GM23338 (cell line): ENCODE data around the gene HS6ST1. TPM values are rescaled to one million over a fixed set of nuclear protein-coding genes. Genes with fewer than 3 reads are reported as not detected.

Source experiments
- ATAC-seq: fragments of 200-7000 bp; cut with Tn5 transposase; 3 replicates; pipeline ENCODE4 v1.9.1; 2020
- DNase-seq: peaks from one replicate; pipeline ENCODE4 v3.0.0-alpha.2; 2015; ENCODE audit warnings: low spot score
- H2AFZ ChIP-seq: fragments of 200-600 bp; sonication (generic); 2 replicates; pipeline ENCODE4 v1.8.0; 2016; ENCODE audit warnings: antibody characterized with exemption, mild to moderate bottlenecking, moderate library complexity
- H3F3A ChIP-seq: fragments of 200-600 bp; sonication (generic); replicated peaks from 2 replicates; pipeline ENCODE4 v1.8.0; 2017; ENCODE audit warnings: antibody characterized with exemption, mixed run types, low read depth
- H3K27ac ChIP-seq: fragments of 200-600 bp; sonication (generic); 2 replicates; pipeline ENCODE4 v1.6.1; 2016; ENCODE audit warnings: low read depth
- H3K27me3 ChIP-seq: fragments of 200-600 bp; sonication (generic); 2 replicates; pipeline ENCODE4 v1.8.0; 2016; ENCODE audit warnings: mild to moderate bottlenecking, mixed run types, moderate library complexity; ENCODE audit not compliant: insufficient read depth
- H3K36me3 ChIP-seq: fragments of 200-600 bp; sonication (generic); 2 replicates; pipeline ENCODE4 v1.8.0; 2016; ENCODE audit warnings: mild to moderate bottlenecking; ENCODE audit not compliant: insufficient read depth
- H3K4me1 ChIP-seq: fragments of 200-600 bp; sonication (generic); 2 replicates; pipeline ENCODE4 v1.8.0; 2016; ENCODE audit warnings: mild to moderate bottlenecking, moderate library complexity; ENCODE audit not compliant: insufficient read depth
- H3K4me2 ChIP-seq: fragments of 200-600 bp; sonication (generic); 2 replicates; pipeline ENCODE4 v1.7.1; 2017; ENCODE audit warnings: mixed run types
- H3K4me3 ChIP-seq: fragments of 200-600 bp; sonication (generic); 2 replicates; pipeline ENCODE4 v1.6.1; 2016; ENCODE audit warnings: mixed run types
- H3K79me2 ChIP-seq: fragments of 200-600 bp; sonication (generic); replicated peaks from 2 replicates; pipeline ENCODE4 v1.8.0; 2017; ENCODE audit warnings: mild to moderate bottlenecking; ENCODE audit not compliant: insufficient read depth
- H3K9me2 ChIP-seq: fragments of 200-600 bp; sonication (generic); 2 replicates; pipeline ENCODE4 v1.8.0; 2017; ENCODE audit not compliant: insufficient read depth
- H4K20me1 ChIP-seq: fragments of 200-600 bp; sonication (generic); replicated peaks from 2 replicates; pipeline ENCODE4 v1.8.0; 2017; ENCODE audit warnings: mild to moderate bottlenecking; ENCODE audit not compliant: insufficient read depth
- H3K27ac Mint-ChIP-seq: 2 replicates; pipeline ENCODE4 v1.8.0; 2020; ENCODE audit warnings: inconsistent platforms, mild to moderate bottlenecking, moderate library complexity, mixed read lengths
- H3K27me3 Mint-ChIP-seq: 3 replicates; pipeline ENCODE4 v1.8.0; 2022; ENCODE audit warnings: low read depth, mild to moderate bottlenecking, moderate library complexity, mixed read lengths, inconsistent platforms; ENCODE audit not compliant: insufficient read depth, poor library complexity
- H3K36me3 Mint-ChIP-seq: 3 replicates; pipeline ENCODE4 v1.8.0; 2021; ENCODE audit warnings: low read depth, mild to moderate bottlenecking, inconsistent platforms, moderate library complexity, mixed read lengths
- H3K4me1 Mint-ChIP-seq: 3 replicates; pipeline ENCODE4 v1.8.0; 2020; ENCODE audit warnings: mild to moderate bottlenecking, inconsistent platforms, mixed read lengths
- H3K4me3 Mint-ChIP-seq: 3 replicates; pipeline ENCODE4 v1.8.0; 2021; ENCODE audit warnings: moderate library complexity, mild to moderate bottlenecking, inconsistent platforms, mixed read lengths
- H3K9me3 Mint-ChIP-seq: 3 replicates; pipeline ENCODE4 v1.8.0; 2020; ENCODE audit warnings: moderate library complexity, mild to moderate bottlenecking, inconsistent platforms, mixed read lengths
- CREB1 ChIP-seq: fragments of 250-450 bp; sonication (Bioruptor Pico); IDR thresholded peaks from 2 replicates; pipeline ENCODE4 v1.5.0; 2020; ENCODE audit warnings: low read depth, mild to moderate bottlenecking, moderate library complexity
- CTCF ChIP-seq, 2 experiments: fragments of 200-600 bp in 1 of 2; sonication (generic) in 1 of 2; conservative IDR thresholded peaks; 2 replicates each; pipeline versions ENCODE4 v1.5.1 to v1.6.1; 2016 to 2017; ENCODE audit warnings: antibody characterized with exemption in 2 of 2, low read depth in 2 of 2, mild to moderate bottlenecking in 2 of 2, moderate library complexity in 1 of 2
- ETS1 ChIP-seq: IDR thresholded peaks from 2 replicates; pipeline ENCODE4 v1.6.1; 2016; ENCODE audit warnings: antibody characterized with exemption
- EZH2 ChIP-seq: fragments of 200-600 bp; sonication (generic); IDR thresholded peaks from one replicate; pipeline ENCODE4 v1.8.0; 2017; ENCODE audit warnings: antibody characterized with exemption, mild to moderate bottlenecking, low read depth; ENCODE audit not compliant: unreplicated experiment
- EZH2phosphoT487 ChIP-seq: fragments of 200-600 bp; sonication (generic); IDR thresholded peaks from one replicate; pipeline ENCODE4 v1.8.1; 2018; ENCODE audit warnings: antibody characterized with exemption; ENCODE audit not compliant: unreplicated experiment
- JUNB ChIP-seq: IDR thresholded peaks from one replicate; pipeline ENCODE4 v1.6.1; 2016; ENCODE audit warnings: antibody characterized with exemption; ENCODE audit not compliant: unreplicated experiment
- NANOG ChIP-seq: IDR thresholded peaks from 2 replicates; pipeline ENCODE4 v1.6.1; 2016; ENCODE audit warnings: antibody characterized with exemption, borderline replicate concordance
- POLR2AphosphoS5 ChIP-seq: IDR thresholded peaks from 2 replicates; pipeline ENCODE4 v1.6.1; 2016; ENCODE audit warnings: antibody characterized with exemption, low read depth
- STAT1 ChIP-seq: IDR thresholded peaks from one replicate; pipeline ENCODE4 v1.6.1; 2016; ENCODE audit warnings: antibody characterized with exemption; ENCODE audit not compliant: unreplicated experiment
- ZNF114 ChIP-seq: fragments of 250-450 bp; sonication (Bioruptor Pico); IDR thresholded peaks from 2 replicates; pipeline ENCODE4 v1.5.0; 2020; ENCODE audit warnings: mild to moderate bottlenecking, moderate library complexity
- ZNF331 ChIP-seq: fragments of 250-450 bp; sonication (Bioruptor Pico); IDR thresholded peaks from 2 replicates; pipeline ENCODE4 v1.5.0; 2020; ENCODE audit warnings: low read depth, mild to moderate bottlenecking, moderate library complexity
- ZNF462 ChIP-seq: fragments of 250-450 bp; sonication (Bioruptor Pico); IDR thresholded peaks from 2 replicates; pipeline ENCODE4 v1.5.0; 2020; ENCODE audit warnings: mild to moderate bottlenecking, moderate library complexity
- polyA plus RNA-seq: library from polyadenylated mRNA; unstranded; fragments of >200 nt; fragmentation: Nextera tagmentation; extraction: Ambion mirVana; gene quantifications from 2 replicates; pipeline ENCODE4 v1.2.1, GENCODE V29; 2016
- total RNA-seq: library from RNA; depleted of rRNA; stranded (reverse); fragments of >200 nt; shearing (Covaris generic); gene quantifications from 2 replicates; pipeline ENCODE4 v1.2.3, GENCODE V29; 2014

The HS6ST1 gene
- total and polyA plus RNA-seq, 2 experiments from 2014 or later, result 21.1 to 106 TPM

GRCh38 chr2:128237081-128237534 lies 81.6 kb downstream of the HS6ST1 start:
- H3K4me1 ChIP-seq, result no peaks in the 10 kb centered on the region
- Mint-ChIP-seq H3K27me3 (peaks cover 15% of the 10 kb centered on the region), H3K36me3 (no peaks in the 10 kb centered on the region), H3K9me3 (no peaks in the 10 kb centered on the region), H3K27ac (no peak overlapping the region), H3K4me3 (no peak overlapping the region), H3K4me1 (peaks cover 2% of the 10 kb centered on the region; the same call in 2 of the 3 replicates)
- H3K9me2 ChIP-seq, result no peaks in the 10 kb centered on the region
- H3K4me2 ChIP-seq, result no peak overlapping the region
- ATAC-seq (no peak), DNase-seq (no peak)
- TF ChIP-seq CTCF (conservative IDR thresholded peaks at IDR 0.05; ENCODE audit: low read depth in 2 of 2) (no peak), NANOG (no peak)
- H3K4me3 ChIP-seq, result no peak overlapping the region
- peaks cover 16% of the 10 kb centered on the region for H3K27me3 ChIP-seq
- H3K36me3 ChIP-seq, result no peaks in the 10 kb centered on the region
- H3K27ac ChIP-seq, result no peak overlapping the region
- no peaks in the 10 kb centered on the region for H3F3A ChIP-seq
- no peaks in the 10 kb centered on the region for H4K20me1 ChIP-seq
- no peaks in the 10 kb centered on the region for H3K79me2 ChIP-seq
- no peak overlapping the region for H2AFZ ChIP-seq

- Mint-ChIP-seq H3K36me3 (no peaks in the 10 kb centered on the region), H3K4me3 (no peak overlapping the region), H3K27me3 (peaks cover 20% of the 10 kb centered on the region), H3K9me3 (no peaks in the 10 kb centered on the region), H3K4me1 (peaks cover 2% of the 10 kb centered on the region; the same call in 2 of the 3 replicates), H3K27ac (no peak overlapping the region)
- H3K27ac ChIP-seq, result no peak overlapping the region
- H3K4me1 ChIP-seq, result no peaks in the 10 kb centered on the region
- peaks cover 21% of the 10 kb centered on the region for H3K27me3 ChIP-seq
- no peak for ATAC-seq
- H3K9me2 ChIP-seq, result no peaks in the 10 kb centered on the region
- no peak for DNase-seq
- no peak overlapping the region for H3K4me3 ChIP-seq
- H3F3A ChIP-seq, result no peaks in the 10 kb centered on the region
- H3K79me2 ChIP-seq, result no peaks in the 10 kb centered on the region
- H3K4me2 ChIP-seq, result no peak overlapping the region
- no peaks in the 10 kb centered on the region for H4K20me1 ChIP-seq
- no peak for TF ChIP-seq STAT1
- TF ChIP-seq ZNF114 (CRISPR knock-in tag), result no peak
- TF ChIP-seq POLR2AphosphoS5, result no peak
- TF ChIP-seq CREB1, result no peak
- TF ChIP-seq NANOG, result no peak
- TF ChIP-seq JUNB, result no peak
- no peak for TF ChIP-seq EZH2
- no peak for TF ChIP-seq ETS1
- no peak for TF ChIP-seq ZNF462 (CRISPR knock-in tag)
- no peak for TF ChIP-seq ZNF331 (CRISPR knock-in tag)
- no peak for TF ChIP-seq EZH2phosphoT487
- no peaks in the 10 kb centered on the region for H3K36me3 ChIP-seq
- no peak overlapping the region for H2AFZ ChIP-seq
Observed at GRCh38 chr2:128236491-128237035, 82.1 kb downstream of the HS6ST1 start.
